Ishikawa (cell line): ENCODE measurements around the gene MRPS9.

Source experiments
- CEBPB ChIP-seq: IDR thresholded peaks from 2 replicates; pipeline ENCODE4 v1.6.1; 2012
- CREB1 ChIP-seq: IDR thresholded peaks from 2 replicates; pipeline ENCODE4 v1.6.1; 2012; ENCODE audit warnings: low read depth
- EGR1 ChIP-seq: IDR thresholded peaks from 2 replicates; pipeline ENCODE4 v1.6.1; 2012
- EP300 ChIP-seq: IDR thresholded peaks from 2 replicates; pipeline ENCODE4 v1.6.1; 2012; ENCODE audit warnings: borderline replicate concordance
- FOXM1 ChIP-seq: IDR thresholded peaks from 2 replicates; pipeline ENCODE4 v1.6.1; 2012; ENCODE audit warnings: low read depth, borderline replicate concordance
- NFIC ChIP-seq: IDR thresholded peaks from 2 replicates; pipeline ENCODE4 v1.6.1; 2012
- RAD21 ChIP-seq: IDR thresholded peaks from 2 replicates; pipeline ENCODE4 v1.6.1; 2012; ENCODE audit warnings: low read depth
- TAF1 ChIP-seq: IDR thresholded peaks from 2 replicates; pipeline ENCODE4 v1.6.1; 2012; ENCODE audit warnings: low read depth, mild to moderate bottlenecking
- TCF12 ChIP-seq: IDR thresholded peaks from 2 replicates; pipeline ENCODE4 v1.6.1; 2012; ENCODE audit warnings: low read depth
- TEAD4 ChIP-seq: IDR thresholded peaks from 2 replicates; pipeline ENCODE4 v1.6.1; 2012
- YY1 ChIP-seq: IDR thresholded peaks from 2 replicates; pipeline ENCODE4 v1.6.1; 2012; ENCODE audit warnings: low read depth
- ZBTB7A ChIP-seq: IDR thresholded peaks from 2 replicates; pipeline ENCODE4 v1.6.1; 2012; ENCODE audit warnings: low read depth
- TF ChIP-seq, protein P1 (sequence below): IDR thresholded peaks from 2 replicates; pipeline ENCODE4 v1.6.1; 2012
- TF ChIP-seq, protein P2 (sequence below): IDR thresholded peaks from 2 replicates; pipeline ENCODE4 v1.6.1; 2012; ENCODE audit warnings: low read depth, mild to moderate bottlenecking
- TF ChIP-seq, protein P3 (sequence below): IDR thresholded peaks from 2 replicates; pipeline ENCODE4 v1.6.1; 2012

MRPS9 gene

DNA sequence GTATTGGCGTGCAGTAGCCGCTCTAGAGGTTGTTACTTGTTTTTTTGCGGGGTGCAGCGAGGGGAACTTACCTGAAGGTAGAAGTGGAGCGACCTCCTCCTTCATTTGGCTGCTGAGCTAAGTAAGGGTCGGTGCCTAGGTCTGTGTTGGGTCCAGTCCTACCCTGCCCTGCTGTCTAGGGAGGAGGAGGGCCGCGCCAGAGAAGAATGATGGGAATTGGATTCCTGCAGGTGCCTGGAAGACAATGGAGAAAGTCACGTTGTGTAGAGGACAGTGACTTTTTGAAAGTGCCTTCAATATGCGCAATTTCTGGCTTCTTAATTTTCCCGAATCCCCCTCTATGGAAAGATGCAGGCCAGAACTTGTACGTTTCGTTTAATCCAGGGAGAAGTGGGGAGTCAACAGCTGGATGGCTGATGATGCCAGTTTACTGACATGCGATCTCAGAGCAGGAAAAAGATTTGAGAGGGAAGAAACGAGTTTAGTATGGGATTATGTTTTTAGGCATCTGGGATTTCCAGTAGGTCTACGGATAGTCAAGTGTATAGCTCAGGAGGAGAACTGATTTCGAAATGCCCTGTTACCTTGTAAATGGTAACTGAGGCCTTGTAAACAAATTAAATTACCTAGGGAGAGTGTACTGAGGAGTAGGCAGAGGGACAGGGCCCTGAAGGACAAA is 653 bp downstream of the MRPS9 start:
- TF ChIP-seq TAF1 (no peak), TEAD4 (no peak), TCF12 (no peak), EP300 (no peak), RAD21 (no peak), EGR1 (no peak), FOXM1 (no peak), NFIC (no peak), CEBPB (no peak), CREB1 (no peak), ZBTB7A (no peak)
- TF ChIP-seq, protein P1, sequence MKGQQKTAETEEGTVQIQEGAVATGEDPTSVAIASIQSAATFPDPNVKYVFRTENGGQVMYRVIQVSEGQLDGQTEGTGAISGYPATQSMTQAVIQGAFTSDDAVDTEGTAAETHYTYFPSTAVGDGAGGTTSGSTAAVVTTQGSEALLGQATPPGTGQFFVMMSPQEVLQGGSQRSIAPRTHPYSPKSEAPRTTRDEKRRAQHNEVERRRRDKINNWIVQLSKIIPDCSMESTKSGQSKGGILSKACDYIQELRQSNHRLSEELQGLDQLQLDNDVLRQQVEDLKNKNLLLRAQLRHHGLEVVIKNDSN, result no peak
- TF ChIP-seq, protein P2, sequence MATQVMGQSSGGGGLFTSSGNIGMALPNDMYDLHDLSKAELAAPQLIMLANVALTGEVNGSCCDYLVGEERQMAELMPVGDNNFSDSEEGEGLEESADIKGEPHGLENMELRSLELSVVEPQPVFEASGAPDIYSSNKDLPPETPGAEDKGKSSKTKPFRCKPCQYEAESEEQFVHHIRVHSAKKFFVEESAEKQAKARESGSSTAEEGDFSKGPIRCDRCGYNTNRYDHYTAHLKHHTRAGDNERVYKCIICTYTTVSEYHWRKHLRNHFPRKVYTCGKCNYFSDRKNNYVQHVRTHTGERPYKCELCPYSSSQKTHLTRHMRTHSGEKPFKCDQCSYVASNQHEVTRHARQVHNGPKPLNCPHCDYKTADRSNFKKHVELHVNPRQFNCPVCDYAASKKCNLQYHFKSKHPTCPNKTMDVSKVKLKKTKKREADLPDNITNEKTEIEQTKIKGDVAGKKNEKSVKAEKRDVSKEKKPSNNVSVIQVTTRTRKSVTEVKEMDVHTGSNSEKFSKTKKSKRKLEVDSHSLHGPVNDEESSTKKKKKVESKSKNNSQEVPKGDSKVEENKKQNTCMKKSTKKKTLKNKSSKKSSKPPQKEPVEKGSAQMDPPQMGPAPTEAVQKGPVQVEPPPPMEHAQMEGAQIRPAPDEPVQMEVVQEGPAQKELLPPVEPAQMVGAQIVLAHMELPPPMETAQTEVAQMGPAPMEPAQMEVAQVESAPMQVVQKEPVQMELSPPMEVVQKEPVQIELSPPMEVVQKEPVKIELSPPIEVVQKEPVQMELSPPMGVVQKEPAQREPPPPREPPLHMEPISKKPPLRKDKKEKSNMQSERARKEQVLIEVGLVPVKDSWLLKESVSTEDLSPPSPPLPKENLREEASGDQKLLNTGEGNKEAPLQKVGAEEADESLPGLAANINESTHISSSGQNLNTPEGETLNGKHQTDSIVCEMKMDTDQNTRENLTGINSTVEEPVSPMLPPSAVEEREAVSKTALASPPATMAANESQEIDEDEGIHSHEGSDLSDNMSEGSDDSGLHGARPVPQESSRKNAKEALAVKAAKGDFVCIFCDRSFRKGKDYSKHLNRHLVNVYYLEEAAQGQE, result no peak

DNA sequence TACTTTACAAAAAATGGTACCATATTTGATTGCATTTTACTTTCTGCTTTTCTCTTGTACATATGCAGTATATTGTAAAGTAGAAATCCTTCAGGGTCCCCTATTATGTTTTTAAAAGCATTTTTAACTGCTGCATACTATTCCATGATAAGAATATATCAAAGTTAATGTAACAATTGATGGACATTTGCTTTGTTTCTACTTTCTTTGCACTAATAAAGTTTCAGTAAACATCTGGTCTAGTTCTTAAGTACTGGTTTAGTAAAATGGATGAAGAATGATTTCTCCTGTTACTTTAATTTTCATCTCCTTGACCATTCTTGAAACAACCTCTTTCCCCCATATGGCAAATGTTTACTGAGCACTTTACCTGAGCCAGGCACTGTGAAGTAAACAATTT is 1.7 kb downstream of the MRPS9 start:
- TF ChIP-seq CEBPB, result no peak
- TF ChIP-seq, protein P2, result no peak
- TF ChIP-seq ZBTB7A, result no peak
- TF ChIP-seq EP300, result no peak

DNA sequence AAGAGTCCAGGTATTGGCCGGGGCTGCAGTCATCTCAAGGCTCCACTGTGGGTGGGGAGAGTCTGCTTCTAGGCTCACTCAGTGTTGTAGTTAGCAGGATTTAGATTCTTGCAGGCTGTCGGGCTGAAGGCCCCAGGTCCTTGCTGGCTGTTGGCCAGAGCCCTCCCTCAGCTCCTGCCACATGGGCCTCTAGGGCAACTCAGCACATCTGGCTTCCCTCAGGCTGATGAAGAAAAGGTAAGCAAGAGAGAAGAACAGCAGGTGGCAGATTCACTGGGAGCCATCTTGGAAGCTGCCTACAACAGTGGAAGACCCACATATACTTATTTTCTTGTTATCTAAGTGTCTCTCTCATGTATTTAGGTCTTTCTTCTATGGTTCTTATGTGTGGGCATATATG is 4.3 kb downstream of the MRPS9 start:
- TF ChIP-seq, protein P2, result no peak
- TF ChIP-seq EGR1 (no peak), ZBTB7A (no peak), TCF12 (no peak), FOXM1 (no peak), TAF1 (no peak), CEBPB (no peak), TEAD4 (no peak), NFIC (no peak), YY1 (no peak), EP300 (no peak), RAD21 (no peak), CREB1 (no peak)
- TF ChIP-seq, protein P1, result no peak
- TF ChIP-seq, protein P3, sequence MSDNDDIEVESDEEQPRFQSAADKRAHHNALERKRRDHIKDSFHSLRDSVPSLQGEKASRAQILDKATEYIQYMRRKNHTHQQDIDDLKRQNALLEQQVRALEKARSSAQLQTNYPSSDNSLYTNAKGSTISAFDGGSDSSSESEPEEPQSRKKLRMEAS, result no peak

DNA sequence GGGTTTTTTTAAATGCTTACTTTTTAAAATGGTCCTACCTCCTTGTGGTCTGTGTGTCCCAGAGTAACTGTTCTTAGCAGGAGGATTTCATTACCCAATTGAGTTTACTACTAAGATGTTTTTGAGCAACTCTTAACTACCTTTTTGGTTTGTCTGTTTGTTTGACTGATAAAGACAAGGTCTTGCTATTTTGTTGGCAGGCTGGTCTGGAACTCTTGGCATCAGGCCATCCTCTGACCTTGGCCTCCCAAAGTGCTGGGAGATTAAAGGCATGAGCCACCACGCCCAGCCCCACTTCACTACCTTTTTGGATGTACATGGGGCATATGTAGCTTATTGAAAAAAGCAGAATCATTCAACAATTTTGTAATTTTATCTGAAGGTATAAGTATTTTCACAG is 14.9 kb downstream of the MRPS9 start:
- TF ChIP-seq NFIC (peak; percentile 70), CREB1 (no peak)

DNA sequence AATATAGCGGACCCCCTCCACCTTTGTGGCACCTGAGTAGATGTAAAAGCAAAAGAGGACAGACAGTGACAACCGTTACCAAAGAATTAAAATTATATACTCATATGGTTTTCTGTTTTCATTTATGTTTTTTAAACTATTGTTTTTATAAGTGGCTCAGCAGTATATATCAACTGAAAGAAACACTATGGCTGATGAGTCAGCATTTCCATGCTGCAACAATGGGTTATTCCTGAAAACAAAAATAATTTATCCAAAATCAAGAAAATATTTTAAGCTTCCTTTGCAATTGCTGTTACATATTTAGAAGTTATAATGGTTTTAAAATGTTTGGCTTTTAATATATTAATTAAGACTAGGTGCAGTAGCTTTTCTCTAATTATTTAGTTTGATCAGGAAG is 17.7 kb downstream of the MRPS9 start:
- no peak for TF ChIP-seq EGR1
- TF ChIP-seq TCF12, result no peak
- TF ChIP-seq YY1, result no peak
- TF ChIP-seq NFIC, result no peak
- no peak for TF ChIP-seq TEAD4
- no peak for TF ChIP-seq FOXM1
- TF ChIP-seq EP300, result no peak
- TF ChIP-seq RAD21, result no peak
- TF ChIP-seq ZBTB7A, result no peak
- no peak for TF ChIP-seq TAF1
